NCI-H748 (cell line): Measurements from ENCODE around the gene HIVEP3.

Source experiments
- DNase-seq: peaks from one replicate; lab custom pipeline; 2025; ENCODE audit not compliant: unreplicated experiment; lab: John Stamatoyannopoulos, UW

Gene HIVEP3

DNA sequence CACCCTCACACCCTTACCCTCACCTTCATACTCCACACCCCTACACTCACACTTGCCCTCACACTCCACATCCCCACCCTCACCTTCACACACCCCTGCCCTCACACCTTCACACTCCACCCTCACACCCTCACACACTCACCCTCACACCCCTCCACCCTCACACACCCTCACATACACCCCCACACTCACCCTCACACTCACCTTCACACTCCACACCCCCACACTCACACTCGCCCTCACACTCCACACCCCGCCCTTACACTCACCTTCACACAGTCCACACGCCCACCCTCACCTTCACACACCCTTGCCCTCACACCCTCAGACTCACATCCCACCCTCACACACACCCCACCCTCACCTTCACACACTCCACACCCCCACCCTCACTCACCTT is 390.6 kb downstream of the HIVEP3 start:
- DNase-seq: no peak

DNA sequence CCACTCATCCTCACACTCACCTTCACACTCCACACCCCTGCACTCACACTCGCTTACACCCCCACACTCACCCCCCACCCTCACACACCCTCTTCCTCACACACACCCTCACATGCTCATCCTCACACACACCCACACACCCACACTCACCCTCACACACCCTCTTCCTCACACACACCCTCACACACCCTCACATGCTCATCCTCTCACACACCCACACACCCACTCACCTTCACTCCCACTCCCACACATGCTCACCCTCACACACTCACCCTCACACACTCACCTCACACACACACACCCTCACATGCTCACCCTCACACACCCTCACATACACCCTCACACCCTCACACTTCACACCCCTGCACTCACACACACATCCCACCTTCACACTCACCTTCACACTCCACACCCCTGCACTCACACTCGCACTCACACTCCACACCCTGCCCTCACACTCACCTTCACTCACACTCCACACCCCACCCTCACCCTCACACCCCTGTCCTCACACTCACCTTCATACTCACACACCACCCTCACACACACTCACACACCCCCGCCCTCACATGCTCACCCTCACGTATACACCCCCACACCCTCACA is 391.7 kb downstream of the HIVEP3 start:
- DNase-seq: no peak

DNA sequence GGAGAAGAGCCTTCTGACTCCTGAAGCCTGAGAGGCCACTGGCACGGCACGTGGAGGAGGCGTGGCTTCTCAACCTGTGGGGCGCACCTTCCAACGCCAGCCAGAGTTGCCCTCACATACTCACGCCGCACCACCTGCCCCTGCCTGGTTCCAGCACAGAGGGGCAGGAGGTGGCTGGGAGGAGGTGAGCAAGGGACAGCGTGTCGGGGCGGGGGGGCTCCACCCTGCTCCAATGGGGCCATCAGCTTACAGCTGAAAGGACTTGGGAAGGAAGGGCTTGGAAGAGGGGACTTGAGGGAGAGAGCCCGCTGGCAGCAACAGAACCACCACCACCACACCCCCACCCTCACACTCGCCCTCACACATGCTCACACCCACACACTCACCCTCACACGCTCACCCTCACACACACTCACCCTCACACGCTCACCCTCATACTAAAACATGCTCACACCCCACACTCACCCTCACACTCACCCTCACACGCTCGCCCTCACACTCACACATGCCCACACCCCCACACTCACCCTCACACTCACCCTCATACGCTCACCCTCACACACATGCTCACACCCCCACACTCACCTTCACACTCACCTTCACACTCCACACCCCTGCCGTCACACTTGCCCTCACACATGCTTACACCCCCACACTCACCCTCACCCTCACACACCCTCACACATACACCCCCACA is 392.7 kb downstream of the HIVEP3 start:
- DNase-seq: peak; percentile 89

DNA sequence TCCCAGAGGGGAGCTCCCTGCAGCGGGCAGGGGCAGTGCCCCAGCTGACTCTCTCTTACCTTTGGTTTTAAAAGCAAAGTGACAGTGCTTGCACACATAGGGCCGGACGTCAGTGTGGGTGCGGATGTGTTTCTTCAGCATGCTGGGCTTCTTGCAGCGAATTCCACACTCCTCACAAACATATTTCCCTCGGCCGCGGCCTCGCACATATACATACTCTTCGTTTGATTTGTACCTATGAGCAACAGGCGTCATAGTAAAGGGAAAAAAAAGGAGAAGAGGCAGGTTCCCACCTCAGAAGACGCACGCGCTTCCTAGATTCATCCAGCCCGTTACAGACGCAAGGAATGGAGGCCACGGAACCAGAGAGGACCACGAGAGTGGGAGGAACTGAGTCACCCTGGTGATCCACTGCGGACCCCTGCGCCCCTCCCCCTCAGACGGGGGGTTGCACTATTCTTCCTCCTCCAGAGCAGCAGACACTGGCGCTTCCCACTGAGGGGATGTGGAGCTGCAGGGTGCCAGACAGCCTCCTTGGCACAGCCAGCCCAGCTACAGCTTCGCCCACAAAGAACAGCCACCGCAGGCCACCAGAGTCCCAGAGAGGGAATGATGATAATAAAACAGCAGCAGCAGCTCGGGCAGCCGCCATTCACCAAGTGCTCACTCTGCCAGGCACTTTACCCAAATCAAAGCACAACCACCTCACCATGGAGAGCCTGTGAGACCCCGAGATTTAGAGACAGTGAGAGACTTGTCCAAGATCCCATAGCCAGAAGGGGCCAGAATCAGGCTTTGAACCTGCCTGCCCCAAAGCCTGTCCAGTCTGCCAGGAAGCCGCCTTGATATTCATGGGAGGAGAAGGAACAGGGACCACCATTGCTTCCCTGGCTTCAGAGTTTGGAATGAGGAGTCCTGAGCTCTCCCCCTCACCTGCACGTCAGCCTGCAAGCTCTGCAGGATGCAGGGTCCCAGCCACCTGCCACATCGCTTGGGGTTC is 393.7 kb downstream of the HIVEP3 start:
- DNase-seq: no peak

DNA sequence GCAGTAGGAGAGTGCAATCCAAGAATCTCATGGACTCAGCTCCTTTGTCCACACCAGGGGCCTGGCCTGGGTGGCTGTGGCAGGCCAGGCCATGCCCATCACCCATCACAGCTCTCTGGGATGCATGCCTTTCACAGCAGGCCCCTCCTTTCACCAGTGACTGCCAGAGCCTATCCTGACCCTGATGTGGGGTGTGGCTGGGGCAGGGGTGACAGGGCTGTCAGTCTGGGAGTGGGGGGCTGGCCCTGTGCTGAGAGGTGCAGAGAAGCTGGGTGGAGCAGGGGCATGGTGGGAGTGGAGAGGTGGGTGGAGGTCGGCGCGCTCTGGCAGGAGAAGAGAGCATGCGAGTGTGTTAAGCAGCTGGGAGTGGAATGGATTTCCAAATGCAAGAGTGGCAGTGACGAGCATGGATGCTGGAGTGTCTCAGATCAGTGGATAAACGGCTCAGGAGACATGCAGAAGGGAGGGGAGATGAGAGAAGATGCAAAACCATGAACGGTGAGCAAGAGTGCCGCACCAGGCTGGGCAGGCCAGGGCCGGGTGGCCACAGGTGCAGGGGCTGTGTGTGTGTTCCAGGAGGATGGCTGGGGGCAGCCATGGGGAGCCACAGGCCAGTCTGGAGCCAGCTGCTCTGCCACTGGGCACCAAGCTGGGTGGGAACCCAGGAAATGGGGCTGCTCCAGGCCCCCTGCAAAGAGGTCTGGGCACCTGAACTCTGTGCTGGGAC is 394.6 kb downstream of the HIVEP3 start:
- no peak for DNase-seq

DNA sequence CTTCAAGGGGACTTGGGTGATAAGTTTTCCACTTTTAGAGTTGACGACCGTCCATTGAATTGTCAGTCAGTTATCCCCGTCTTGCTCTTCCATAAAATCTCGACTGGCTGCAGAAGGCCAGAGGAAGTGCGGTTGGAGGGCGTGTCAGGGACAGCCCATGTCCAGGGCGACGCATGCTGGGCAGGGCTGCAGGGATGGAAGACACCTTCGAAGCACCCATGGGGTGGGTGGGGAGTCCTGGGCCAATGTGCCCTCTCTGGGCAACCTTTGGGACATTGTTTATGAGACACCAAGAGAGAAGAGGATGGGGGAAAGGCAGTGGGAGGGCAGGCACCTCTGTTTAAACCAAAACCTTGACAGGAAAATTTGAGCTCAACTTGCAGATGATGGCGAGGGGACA is 395.7 kb downstream of the HIVEP3 start:
- DNase-seq: no peak

DNA sequence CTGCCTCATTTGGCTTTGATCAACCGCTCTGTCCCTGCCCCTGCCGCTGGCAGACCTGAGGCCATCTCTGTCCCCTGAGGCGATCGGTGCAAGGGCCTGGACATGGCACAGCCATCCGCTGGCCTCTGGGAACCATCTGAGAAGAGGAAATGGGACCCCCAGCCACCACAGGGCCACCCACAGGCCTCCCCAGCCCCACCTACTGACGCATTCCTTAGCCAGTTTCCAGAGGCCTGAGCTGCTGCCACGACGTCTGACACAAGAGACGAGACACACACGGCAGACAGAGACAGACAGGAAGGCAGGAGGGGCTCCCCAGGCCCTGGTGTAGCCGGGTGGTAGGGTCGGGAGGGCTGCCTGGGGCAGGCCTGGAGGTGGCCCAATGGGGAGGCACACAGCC is 397.0 kb downstream of the HIVEP3 start:
- DNase-seq: no peak

DNA sequence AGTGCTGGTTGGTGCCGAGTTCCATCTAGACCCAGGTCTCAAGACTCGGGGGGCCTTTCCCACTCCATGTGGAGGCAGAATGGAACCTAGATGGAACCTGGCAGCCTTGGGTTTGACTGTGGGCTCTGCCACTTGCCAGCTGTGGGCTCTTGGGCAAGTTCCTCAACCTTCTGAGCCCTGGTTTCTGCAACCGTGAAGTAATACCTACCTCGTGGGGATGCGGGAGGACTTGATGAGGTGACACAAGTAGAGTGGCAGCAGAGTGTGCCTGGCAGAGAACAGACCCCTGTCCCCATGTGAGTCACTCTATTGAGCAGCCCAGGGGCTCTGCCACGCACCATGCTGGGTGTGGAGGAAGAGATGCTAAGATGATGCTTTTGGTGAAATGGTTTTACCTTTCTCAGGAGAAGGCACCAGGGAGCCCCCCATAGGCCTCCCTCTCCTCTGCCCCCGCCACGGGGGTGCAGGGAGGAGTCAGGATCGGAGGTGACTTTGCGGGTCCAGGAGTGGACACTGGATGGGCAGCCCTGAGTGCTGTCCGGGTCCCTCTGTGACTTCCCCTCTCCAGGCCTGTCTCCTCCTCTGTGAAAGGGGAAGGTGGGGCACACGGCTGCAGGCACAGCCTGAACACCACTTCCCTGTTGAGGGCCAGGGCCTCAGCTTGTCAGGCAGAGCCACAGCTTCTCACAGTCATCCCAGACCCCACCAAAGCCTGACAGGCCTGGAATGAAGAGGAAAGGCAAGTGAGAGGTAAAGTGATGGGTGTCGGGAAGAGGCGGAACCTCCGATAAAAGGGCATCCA is 397.6 kb downstream of the HIVEP3 start:
- no peak for DNase-seq

DNA sequence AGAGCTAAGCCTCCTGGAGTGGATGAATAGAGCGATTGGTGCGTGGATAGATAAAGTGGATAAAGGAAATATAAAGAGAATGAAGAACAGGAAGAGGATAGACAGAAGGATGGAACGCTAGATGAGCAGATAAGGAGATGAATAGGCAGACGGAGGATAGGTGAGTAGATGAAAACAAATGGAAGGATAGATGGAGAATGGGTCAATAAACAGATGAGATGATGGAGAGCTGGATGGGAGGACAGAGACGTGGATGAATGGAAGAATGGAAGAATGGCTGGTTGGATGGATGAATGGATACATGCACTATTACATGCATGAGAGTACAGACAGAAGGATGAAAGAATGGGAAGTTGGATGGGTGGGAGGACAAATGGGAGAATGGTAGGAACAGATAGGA is 399.1 kb downstream of the HIVEP3 start:
- no peak for DNase-seq

DNA sequence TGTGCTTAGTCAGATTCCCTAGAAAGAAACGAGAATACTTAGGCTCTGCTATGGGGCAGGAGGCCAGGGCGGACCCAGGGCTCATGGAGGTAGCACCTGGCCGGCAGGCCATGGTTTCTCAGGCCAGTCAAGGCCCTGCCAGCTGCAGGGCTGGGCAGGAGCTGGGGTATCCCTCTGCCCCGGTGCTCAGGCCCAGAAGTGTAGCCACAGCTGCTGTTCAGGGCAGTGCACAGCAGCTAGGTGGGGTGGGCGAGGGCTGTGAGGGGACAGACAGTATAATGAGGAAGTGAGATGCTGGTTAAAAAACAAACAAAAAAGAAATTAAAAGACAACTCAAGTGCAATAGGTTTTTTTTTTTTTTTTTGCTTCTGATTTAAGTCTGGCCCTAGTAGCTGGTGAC is 400.3 kb downstream of the HIVEP3 start:
- DNase-seq: no peak

DNA sequence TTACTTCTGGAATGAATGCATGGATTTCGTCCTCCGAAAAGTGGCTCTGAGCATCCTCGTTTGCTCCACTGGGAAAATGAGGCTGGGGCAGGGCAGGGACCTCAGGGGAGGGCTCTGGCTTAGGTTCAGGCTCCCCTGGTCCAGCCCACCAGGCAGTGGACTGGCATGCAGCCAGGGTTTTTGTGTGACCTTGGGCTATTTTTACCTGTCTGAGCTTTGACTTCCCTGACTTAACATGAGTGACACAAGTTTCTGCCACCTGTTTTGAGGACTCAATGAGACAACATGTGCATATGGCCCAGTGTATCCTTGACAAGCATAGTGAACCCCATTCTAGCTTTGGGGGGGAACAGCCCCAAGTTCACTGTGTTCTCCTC is 401.7 kb downstream of the HIVEP3 start:
- peak; percentile 78 for DNase-seq

DNA sequence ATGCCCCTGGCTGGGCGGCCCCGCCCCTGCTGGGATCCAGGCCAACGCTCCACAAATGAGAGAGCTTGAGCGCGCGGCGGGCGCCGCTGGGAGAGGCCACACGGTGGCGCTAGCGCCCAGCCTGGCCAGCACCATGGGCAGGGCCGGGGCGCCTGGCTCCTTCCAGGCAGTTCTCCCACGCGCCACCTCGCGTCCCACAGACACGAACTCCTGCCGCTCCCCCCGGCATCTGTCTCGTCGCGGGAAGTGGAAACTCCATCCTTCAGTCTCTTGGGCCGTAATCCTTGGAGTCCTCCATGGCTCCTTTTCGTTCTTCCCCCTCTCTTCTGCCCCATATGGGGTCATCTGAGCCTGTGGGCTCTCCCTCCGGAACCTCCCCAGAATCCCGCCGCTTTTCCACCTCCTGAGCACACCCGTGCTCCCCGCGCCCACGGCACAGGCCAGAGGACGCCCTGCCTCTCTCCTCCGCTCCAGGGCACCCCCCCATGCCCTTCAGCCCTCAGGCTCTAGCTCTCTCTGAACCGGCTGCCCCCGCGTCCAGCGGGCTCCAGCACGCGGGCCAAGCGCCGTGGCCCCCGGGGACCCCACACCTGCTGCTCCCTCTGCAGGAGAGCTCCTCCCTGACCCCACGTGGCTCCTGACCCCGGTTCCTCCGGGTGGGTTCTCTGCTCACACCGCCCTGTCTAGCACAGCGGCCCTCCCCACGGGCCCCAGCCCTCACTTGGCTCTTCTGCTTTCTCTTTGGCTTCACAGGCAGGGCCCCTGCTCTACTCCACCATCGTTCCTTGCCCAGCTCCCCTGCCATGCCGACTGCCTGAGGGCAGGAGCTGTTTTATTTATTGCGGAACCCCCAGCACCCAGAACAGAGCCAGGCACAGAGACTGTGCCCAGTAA is 402.3 kb downstream of the HIVEP3 start:
- peak; percentile 100 for DNase-seq

DNA sequence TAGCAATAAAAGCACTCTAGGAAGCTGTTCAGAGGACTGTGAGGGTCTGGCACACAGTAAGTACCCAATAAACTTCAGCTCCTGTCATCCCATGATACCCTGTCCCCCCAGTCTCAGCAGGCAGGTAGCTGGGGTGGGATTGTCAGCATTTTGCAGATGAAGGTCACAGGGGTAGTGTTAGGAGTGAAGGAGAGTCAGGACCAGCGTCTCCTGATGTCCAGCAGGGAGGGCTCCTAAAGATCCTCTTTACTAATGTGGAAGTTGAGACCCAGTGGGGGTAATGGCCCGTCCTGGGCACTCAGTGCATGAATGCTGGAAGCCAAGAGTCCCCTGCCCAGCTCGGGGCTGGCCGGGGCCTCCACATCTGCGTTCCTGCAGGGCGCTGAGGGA is 402.9 kb downstream of the HIVEP3 start:
- no peak for DNase-seq

DNA sequence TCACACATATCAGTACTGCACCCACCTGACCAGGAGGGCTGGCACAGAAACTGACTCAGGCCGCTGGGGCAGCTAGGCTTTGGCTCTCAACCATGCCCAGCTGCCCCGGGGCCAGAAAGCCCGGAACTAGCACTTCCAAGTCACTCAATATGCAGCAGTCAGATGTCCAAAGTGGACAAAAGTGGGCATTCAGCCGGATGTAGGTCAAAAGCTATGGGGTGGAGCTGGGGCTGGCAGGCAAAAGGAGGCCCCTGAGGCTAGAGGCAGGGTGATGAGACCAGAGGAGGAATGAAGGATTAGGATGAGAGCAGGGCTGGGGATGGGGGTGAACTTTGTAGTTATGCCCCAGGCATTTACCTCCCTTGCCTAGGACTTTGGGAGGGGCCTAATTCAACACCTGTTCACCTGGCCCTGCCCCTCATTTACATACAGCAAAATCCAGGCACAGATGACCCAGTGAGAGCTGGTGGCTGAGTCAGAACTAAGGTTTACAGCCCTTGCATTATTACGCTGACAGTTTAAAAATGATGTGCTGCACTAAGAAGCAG is 403.5 kb downstream of the HIVEP3 start:
- no peak for DNase-seq

DNA sequence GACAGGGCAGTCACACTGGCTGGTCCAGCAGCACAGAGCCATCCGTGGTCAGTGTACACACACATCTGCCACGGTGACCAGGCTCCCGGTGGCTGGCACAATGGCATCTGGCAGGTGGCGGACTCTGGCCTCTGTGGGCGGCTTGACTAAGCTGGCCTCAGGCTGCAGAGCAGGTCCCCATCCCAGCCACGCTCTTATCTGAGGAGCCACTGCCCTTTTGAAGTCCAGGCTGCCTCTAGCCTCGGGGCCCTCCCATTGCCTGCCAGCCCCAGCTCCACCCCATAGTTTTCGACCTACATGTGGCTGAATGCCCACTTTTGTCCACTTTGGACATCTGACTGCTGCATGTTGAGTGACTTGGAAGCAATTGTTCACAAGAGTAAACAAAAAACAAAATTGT is 404.3 kb downstream of the HIVEP3 start:
- DNase-seq: no peak

DNA sequence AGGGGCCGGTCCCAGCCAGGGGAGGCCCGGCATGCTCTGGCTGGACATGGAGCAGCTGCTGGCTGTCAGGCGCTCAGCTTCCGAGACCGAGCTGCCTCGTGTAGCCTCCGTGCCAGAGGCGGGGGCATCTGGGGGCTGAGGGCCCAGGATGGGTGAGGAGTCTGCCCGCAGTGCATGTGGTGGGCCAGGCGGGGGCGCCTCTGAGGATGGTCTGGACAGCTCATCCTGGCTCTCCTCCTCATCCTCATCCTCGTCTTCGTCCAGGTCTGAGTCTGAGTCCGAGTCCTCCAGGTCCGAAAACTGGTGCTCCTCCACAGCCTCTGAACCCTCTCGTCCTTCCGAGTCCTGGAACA is 405.4 kb downstream of the HIVEP3 start:
- no peak for DNase-seq

DNA sequence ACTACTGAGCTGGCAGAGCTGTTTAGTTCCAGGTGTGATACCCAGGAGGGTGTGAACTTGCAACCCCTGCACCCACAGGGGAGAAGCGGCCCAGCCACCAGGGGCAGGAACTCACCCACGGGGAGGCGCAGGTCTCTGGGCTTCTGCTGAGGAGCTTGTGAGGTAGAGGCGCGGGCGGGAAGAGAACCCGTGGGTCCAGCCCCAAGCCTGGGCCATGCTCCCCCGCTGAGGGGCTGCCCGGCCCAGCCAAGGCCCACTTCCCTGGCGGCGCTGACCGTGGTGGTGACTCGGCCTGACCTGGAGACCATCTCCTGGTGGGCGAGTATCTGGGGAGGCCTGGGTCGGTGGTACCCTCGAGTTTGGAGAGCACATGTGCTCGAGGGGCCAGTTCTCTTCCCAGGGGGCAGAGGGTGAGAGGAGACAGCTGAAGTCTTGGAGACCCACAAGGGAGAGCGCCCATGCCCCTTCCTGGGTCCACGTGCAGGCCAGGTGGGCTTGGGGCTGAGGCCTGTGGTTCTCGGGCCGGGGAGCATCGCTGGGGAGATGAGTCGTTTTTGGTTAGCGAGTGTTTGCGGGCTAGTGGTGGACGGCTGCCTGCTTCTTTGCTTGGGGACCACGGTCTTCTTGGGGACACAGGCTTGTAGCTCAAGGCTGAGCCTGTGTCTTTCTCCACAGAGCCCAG is 405.9 kb downstream of the HIVEP3 start:
- no peak for DNase-seq

DNA sequence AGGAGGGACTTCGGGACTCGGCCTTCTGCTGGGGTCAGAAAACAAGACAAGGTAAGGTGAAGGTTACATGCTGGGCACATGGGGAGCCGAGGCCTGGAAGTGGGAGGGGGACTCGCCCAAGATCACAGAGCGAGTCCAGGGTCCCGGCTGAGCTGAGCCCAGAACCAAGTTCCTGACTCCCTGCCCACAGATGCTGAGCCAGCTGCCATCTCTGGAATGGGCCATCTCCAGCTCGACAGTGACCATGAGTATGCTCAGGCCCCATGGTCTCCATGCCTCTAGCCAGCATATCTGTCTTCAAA is 407.5 kb downstream of the HIVEP3 start:
- DNase-seq: no peak
